H7 (cell line): ENCODE data around the gene PTGER4. TPM values are rescaled to one million over a fixed set of nuclear protein-coding genes. Genes with fewer than 3 reads are reported as not detected.
"Not testable (repeated sequence)": the region's sequence is repeated elsewhere in the genome, so short reads cannot be mapped to it uniquely, and the experiment has no call there.

Experiments
- DNase-seq: peaks from one replicate; pipeline ENCODE4 v3.0.0; 2012
- H3K27me3 ChIP-seq: 2 replicates; pipeline ENCODE4 v1.6.0; 2011; ENCODE audit warnings: mild to moderate bottlenecking, low read length; ENCODE audit not compliant: control insufficient read depth, insufficient read depth
- H3K36me3 ChIP-seq: replicated peaks from 2 replicates; pipeline ENCODE4 v1.5.1; 2011; ENCODE audit warnings: low read length; ENCODE audit not compliant: control insufficient read depth, insufficient read depth
- H3K4me3 ChIP-seq: 2 replicates; pipeline ENCODE4 v1.5.1; 2011; ENCODE audit warnings: low read depth, mild to moderate bottlenecking, control low read depth, low read length, moderate library complexity; ENCODE audit not compliant: insufficient read depth
- total RNA-seq: library from RNA; depleted of rRNA; stranded (reverse); fragments of >200 nt; shearing (Covaris generic); gene quantifications from 2 replicates; pipeline ENCODE4 v1.2.3, GENCODE V29; 2014

Gene PTGER4
- total RNA-seq, 1 experiment from 2014 or later = 0.31 TPM

GRCh38 chr5:40656091-40656490 is 23.6 kb upstream of the PTGER4 start:
- H3K36me3 ChIP-seq, H3K4me3 ChIP-seq, DNase-seq, H3K27me3 ChIP-seq: not testable (repeated sequence)

GRCh38 chr5:40656766-40657165 is 22.9 kb upstream of the PTGER4 start:
- no peak for DNase-seq
- H3K36me3 ChIP-seq = no peaks in the 10 kb centered on the region
- H3K4me3 ChIP-seq = no peak overlapping the region
- H3K27me3 ChIP-seq = no peaks in the 10 kb centered on the region

DNA sequence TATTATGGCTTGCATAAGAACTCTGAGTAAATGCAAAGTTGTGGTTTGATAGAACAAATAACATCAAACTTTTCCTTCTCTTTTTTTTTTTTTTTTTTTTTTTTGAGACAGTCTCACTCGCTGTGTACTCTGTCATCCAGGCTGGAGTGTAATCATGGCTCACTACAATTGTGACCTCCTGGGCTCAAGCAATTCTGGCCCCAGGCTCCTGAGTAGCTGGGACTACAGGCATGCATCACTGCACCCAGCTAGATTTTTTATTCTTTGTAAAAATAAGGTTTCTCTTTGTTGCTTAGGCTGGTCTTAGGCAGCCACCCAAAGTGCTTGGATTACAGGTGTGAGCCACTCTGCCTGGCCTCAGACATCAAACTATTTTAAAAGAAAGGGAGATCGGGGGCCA is 19.0 kb upstream of the PTGER4 start:
- no peak overlapping the region for H3K4me3 ChIP-seq
- no peaks in the 10 kb centered on the region for H3K27me3 ChIP-seq
- H3K36me3 ChIP-seq = no peaks in the 10 kb centered on the region
- DNase-seq = no peak

DNA sequence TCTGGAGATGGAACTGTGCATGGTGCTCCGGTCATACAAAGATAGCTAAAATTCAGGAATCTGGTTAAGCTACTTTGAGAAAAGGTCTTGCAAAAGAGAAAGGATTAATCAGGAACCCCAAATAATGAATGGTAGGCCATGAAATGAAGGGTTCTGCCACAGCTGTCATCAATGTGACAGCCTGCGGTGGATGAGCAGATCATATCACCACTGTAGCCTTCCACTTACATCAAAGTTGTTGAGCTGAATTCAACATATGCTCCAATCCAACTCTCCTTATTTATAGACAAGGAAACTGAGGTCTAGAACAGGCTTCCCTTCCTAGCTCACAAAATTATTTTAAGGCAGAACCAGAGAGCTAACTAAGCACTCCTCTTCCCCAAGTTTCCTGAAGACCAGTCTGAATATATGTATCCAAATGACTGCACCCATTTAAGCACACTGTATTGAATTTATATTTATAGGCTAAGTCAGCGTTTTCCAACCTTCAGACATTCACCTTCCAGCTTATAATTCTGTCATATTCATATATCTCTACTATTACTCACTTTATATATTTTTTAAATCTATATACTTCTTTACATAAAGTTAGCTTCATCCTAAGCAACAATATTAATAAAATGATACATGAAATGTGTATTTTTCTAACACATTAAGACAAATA is 13.9 kb upstream of the PTGER4 start:
- Histone ChIP-seq H3K4me3 (no peak overlapping the region), H3K27me3 (no peaks in the 10 kb centered on the region), H3K36me3 (no peaks in the 10 kb centered on the region)
- DNase-seq = no peak

- no peak for DNase-seq
- H3K36me3 ChIP-seq = no peaks in the 10 kb centered on the region
- H3K4me3 ChIP-seq = no peak overlapping the region
- no peaks in the 10 kb centered on the region for H3K27me3 ChIP-seq
Observed at GRCh38 chr5:40666657-40667056, 13.1 kb upstream of the PTGER4 start.

DNA sequence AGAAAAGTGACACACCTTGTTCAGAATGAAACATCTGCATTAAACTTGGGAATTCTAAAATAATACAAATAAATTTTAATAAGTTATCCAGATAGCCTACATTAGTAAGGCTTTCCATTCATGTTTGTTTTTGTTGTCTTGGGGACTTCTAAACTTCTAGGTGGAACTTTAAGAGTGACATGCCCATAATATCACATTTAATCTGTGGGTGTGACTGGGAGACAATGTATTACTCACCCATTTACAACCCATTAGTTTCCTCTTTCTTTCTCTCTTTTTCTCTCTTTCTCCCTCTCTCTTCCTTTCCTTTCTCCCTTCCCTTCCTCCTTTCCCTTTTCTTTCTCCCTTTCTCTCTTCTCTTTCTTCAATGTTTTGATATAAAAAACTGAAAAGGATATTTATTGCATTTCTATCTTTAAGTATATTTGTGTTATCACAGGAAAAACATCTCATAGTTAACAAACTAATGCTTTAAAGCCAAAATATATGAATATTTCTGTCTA is 12.5 kb upstream of the PTGER4 start:
- Histone ChIP-seq H3K4me3 (no peak overlapping the region), H3K36me3 (no peaks in the 10 kb centered on the region), H3K27me3 (no peaks in the 10 kb centered on the region)
- no peak for DNase-seq

GRCh38 chr5:40669606-40670390 is 9.9 kb upstream of the PTGER4 start:
- Histone ChIP-seq H3K36me3 (no peaks in the 10 kb centered on the region), H3K27me3 (no peaks in the 10 kb centered on the region), H3K4me3 (no peak overlapping the region)
- DNase-seq = no peak

- no peak overlapping the region for H3K4me3 ChIP-seq
- no peak for DNase-seq
- no peaks in the 10 kb centered on the region for H3K27me3 ChIP-seq
- no peaks in the 10 kb centered on the region for H3K36me3 ChIP-seq
Observed at GRCh38 chr5:40672425-40672824, 7.3 kb upstream of the PTGER4 start.

GRCh38 chr5:40674661-40675235 is 5.0 kb upstream of the PTGER4 start:
- Histone ChIP-seq H3K36me3 (no peaks in the 10 kb centered on the region), H3K4me3 (no peak overlapping the region), H3K27me3 (peaks cover 8% of the 10 kb centered on the region)
- DNase-seq = no peak

DNA sequence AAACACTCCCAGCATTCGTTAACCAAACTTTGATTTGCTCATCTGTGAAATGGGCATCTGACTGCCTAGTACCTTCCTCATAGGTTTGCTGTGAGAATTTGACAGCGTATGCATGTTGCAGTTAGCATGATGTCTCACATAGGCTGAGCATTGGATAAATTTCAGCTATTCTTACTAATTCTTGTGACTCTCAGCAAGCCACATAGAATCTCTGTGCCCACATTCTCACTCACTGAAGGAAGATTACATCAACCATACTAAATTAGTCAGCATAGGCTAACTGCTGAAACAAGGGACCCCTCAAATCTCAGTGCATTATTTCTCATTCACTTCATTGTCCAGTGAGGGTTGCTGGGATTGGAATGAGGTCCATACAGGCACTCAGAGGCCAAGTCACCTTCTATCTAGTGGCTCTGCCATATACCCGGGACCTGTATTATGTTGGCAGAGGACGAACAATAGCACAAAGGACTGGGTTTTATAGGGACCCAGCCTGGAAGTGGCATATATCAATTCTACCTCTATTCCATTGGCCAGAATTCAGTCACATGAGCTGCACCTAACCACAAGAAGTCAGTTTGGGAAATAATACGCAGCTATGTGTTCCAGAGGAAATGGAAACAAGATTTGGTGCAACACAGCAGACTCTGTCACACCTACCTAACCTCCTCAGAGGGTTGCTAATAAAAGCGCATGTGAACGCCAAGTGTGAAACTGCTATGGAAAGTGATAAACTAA is 4.2 kb upstream of the PTGER4 start:
- Histone ChIP-seq H3K36me3 (no peaks in the 10 kb centered on the region), H3K27me3 (peaks cover 16% of the 10 kb centered on the region), H3K4me3 (no peak overlapping the region)
- DNase-seq = no peak

GRCh38 chr5:40676613-40677343 is 2.9 kb upstream of the PTGER4 start:
- peak; percentile 43 for DNase-seq
- no peaks in the 10 kb centered on the region for H3K36me3 ChIP-seq
- no peak overlapping the region for H3K4me3 ChIP-seq
- peaks cover 28% of the 10 kb centered on the region for H3K27me3 ChIP-seq

GRCh38 chr5:40677456-40677855 is 2.3 kb upstream of the PTGER4 start:
- H3K27me3 ChIP-seq = peaks cover 35% of the 10 kb centered on the region
- H3K4me3 ChIP-seq = no peak overlapping the region

GRCh38 chr5:40678026-40678425 is 1.7 kb upstream of the PTGER4 start:
- DNase-seq = no peak
- Histone ChIP-seq H3K27me3 (peaks cover 41% of the 10 kb centered on the region), H3K4me3 (no peak overlapping the region), H3K36me3 (no peaks in the 10 kb centered on the region)

More at GRCh38 chr5:40677456-40677855, 2.3 kb upstream of the PTGER4 start:
- no peaks in the 10 kb centered on the region for H3K36me3 ChIP-seq
- no peak for DNase-seq
